ENCODE measurements around the gene KCNJ10. TPM values are rescaled to one million over a fixed set of nuclear protein-coding genes. Genes with fewer than 3 reads are reported as not detected.

The KCNJ10 gene
- total RNA-seq, 1 experiment from 2014 or later: 1.4 TPM

- POLR2A ChIA-PET: interaction anchor here (0.9 to 1.4 kb wide), 3 partner anchors 11 to 60 kb away, joined by 3 to 4 read pairs (median 4); partner anchors contain the start of gene IGSF8
- Mint-ChIP-seq H3K36me3 (no peaks in the 10 kb centered on the region), H3K4me3 (no peak overlapping the region; the same call in 1 of the 2 replicates)
Measured at GRCh38 chr1:160108888-160109662, 39.1 kb upstream of the KCNJ10 start.

More at GRCh38 chr1:160108888-160109662, 39.1 kb upstream of the KCNJ10 start:
- H3K4me1 Mint-ChIP-seq: peaks cover 50% of the 10 kb centered on the region
- peaks cover 5% of the 10 kb centered on the region; the same call in 1 of the 2 replicates for H3K27me3 Mint-ChIP-seq (ENCODE audit: low read depth)
- DNase-seq (ENCODE audit: low spot score) (no peak), ATAC-seq (peak; percentile 61)
- TF ChIP-seq EMX1 (CRISPR knock-in tag; IDR thresholded peaks at IDR 0.05) (no peak), USF1 (CRISPR knock-in tag; IDR thresholded peaks at IDR 0.05) (no peak), ZNF121 (CRISPR knock-in tag; IDR thresholded peaks at IDR 0.05) (no peak), STAT6 (CRISPR knock-in tag; conservative IDR thresholded peaks at IDR 0.05; ENCODE audit: low read depth) (no peak), MAX (CRISPR knock-in tag; IDR thresholded peaks at IDR 0.05) (peak; percentile 86), ZNF423 (CRISPR knock-in tag; IDR thresholded peaks at IDR 0.05) (peak; percentile 95), SP1 (CRISPR knock-in tag; conservative IDR thresholded peaks at IDR 0.05) (peak; percentile 55), TEAD4 (CRISPR knock-in tag; IDR thresholded peaks at IDR 0.05) (peak; percentile 48; the same call in 1 of the 2 replicates), ZNF532 (CRISPR knock-in tag; IDR thresholded peaks at IDR 0.05; ENCODE audit: borderline replicate concordance) (peak; percentile 90), GRHL2 (CRISPR knock-in tag; IDR thresholded peaks at IDR 0.05; ENCODE audit: insufficient replicate concordance, severe bottlenecking) (no peak), MYBL2 (CRISPR knock-in tag; IDR thresholded peaks at IDR 0.05) (no peak), CTCF (IDR thresholded peaks at IDR 0.05) (peak; percentile 33; the same call in 1 of the 2 replicates), TEAD1 (CRISPR knock-in tag; IDR thresholded peaks at IDR 0.05) (peak; percentile 21; the same call in 1 of the 2 replicates), ZNF671 (CRISPR knock-in tag; IDR thresholded peaks at IDR 0.05) (no peak), ZNF396 (CRISPR knock-in tag; IDR thresholded peaks at IDR 0.05; ENCODE audit: borderline replicate concordance) (0 out of 2 replicates have a peak, but pooled peaks have one; percentile 9), AR (CRISPR knock-in tag; IDR thresholded peaks at IDR 0.05) (no peak), IRF2 (CRISPR knock-in tag; IDR thresholded peaks at IDR 0.05; ENCODE audit: borderline replicate concordance, low read depth) (no peak), GTF2I (CRISPR knock-in tag; conservative IDR thresholded peaks at IDR 0.05) (0 out of 2 replicates have a peak, but pooled peaks have one; percentile 19), ZNF317 (CRISPR knock-in tag; IDR thresholded peaks at IDR 0.05; ENCODE audit: borderline replicate concordance, low read depth) (no peak), GABPB1 (CRISPR knock-in tag; IDR thresholded peaks at IDR 0.05) (peak; percentile 95), NR1H2 (CRISPR knock-in tag; IDR thresholded peaks at IDR 0.05) (no peak), SMAD4 (CRISPR knock-in tag; IDR thresholded peaks at IDR 0.05) (0 out of 2 replicates have a peak, but pooled peaks have one; percentile 7), ESRRA (CRISPR knock-in tag; IDR thresholded peaks at IDR 0.05; ENCODE audit: borderline replicate concordance) (no peak), E2F5 (CRISPR knock-in tag; IDR thresholded peaks at IDR 0.05) (no peak)
- peak overlapping the region; percentile 30 for H3K27ac Mint-ChIP-seq
- H3K9me3 Mint-ChIP-seq: no peaks in the 10 kb centered on the region
- CTCF ChIA-PET: interaction anchor here (0.6 to 9.3 kb wide), 25 partner anchors 8 to 293 kb away, joined by 3 to 83 read pairs (median 7); partner anchors contain the start of genes ATP1A2 and IGSF8

Data from WTC11 (cell line).